ENCODE measurements around the gene PACRG. TPM values are rescaled to one million over a fixed set of nuclear protein-coding genes. Genes with fewer than 3 reads are reported as not detected.

PACRG gene
- total and polyA plus RNA-seq, 2 experiments from 2014 or later = not detected

- Histone ChIP-seq H3K27ac (no peak overlapping the region), H3F3A (ENCODE audit: insufficient read depth) (no peaks in the 10 kb centered on the region), H3K9me3 (ENCODE audit: low read depth) (no peaks in the 10 kb centered on the region), H3K4me3 (no peak overlapping the region), H3K79me2 (ENCODE audit: insufficient read depth) (no peaks in the 10 kb centered on the region), H3K9ac (no peak overlapping the region), H3K27me3 (replicated peaks; ENCODE audit: insufficient read depth) (no peaks in the 10 kb centered on the region), H3K4me2 (ENCODE audit: unreplicated experiment) (no peak overlapping the region), H3K36me3 (ENCODE audit: low read depth) (no peaks in the 10 kb centered on the region), H4K20me1 (ENCODE audit: insufficient read depth) (no peaks in the 10 kb centered on the region), H3K9me2 (ENCODE audit: insufficient read depth) (peaks cover 2% of the 10 kb centered on the region; the same call in 1 of the 2 replicates), H2AFZ (no peak overlapping the region), H3K4me1 (ENCODE audit: insufficient read depth) (no peaks in the 10 kb centered on the region)
- in situ Hi-C loops (cut with MboI) = no loop called here
- no peak for DNase-seq
- 10 to 20% methylated on average over 2 of the region's 2 CpGs for WGBS, 2 experiments (ENCODE audit: low coverage in 1 of 2, low lambda C conversion rate in 2 of 2, missing lambda C conversion rate in 2 of 2)
- TF ChIP-seq EZH2phosphoT487 (IDR thresholded peaks at IDR 0.05; ENCODE audit: insufficient read depth, low read depth) = no peak
- no peak for TF ChIP-seq EZH2 (IDR thresholded peaks at IDR 0.05; ENCODE audit: insufficient read depth, poor library complexity, severe bottlenecking)
Measured at GRCh38 chr6:162819284-162819683, 91.5 kb downstream of the PACRG start.

GRCh38 chr6:162821102-162821501 lies 93.3 kb downstream of the PACRG start:
- no peaks in the 10 kb centered on the region for H3K79me2 ChIP-seq (ENCODE audit: insufficient read depth)
- H2AFZ ChIP-seq = no peak overlapping the region
- H3K4me2 ChIP-seq (ENCODE audit: unreplicated experiment) = no peak overlapping the region
- H4K20me1 ChIP-seq (ENCODE audit: insufficient read depth) = no peaks in the 10 kb centered on the region
- H3K9me2 ChIP-seq (ENCODE audit: insufficient read depth) = peaks cover 2% of the 10 kb centered on the region; the same call in 1 of the 2 replicates
- DNase-seq = no peak
- in situ Hi-C loops (cut with MboI) = no loop called here
- 10% methylated on average over 3 of the region's 3 CpGs for WGBS, 2 experiments (ENCODE audit: low coverage in 1 of 2, low lambda C conversion rate in 2 of 2, missing lambda C conversion rate in 2 of 2)
- H3K27ac ChIP-seq = no peak overlapping the region
- H3K9ac ChIP-seq = no peak overlapping the region
- H3K9me3 ChIP-seq (ENCODE audit: low read depth) = no peaks in the 10 kb centered on the region
- no peaks in the 10 kb centered on the region for H3F3A ChIP-seq (ENCODE audit: insufficient read depth)
- H3K4me1 ChIP-seq (ENCODE audit: insufficient read depth) = no peaks in the 10 kb centered on the region
- TF ChIP-seq EZH2phosphoT487 (IDR thresholded peaks at IDR 0.05; ENCODE audit: insufficient read depth, low read depth) (no peak), EZH2 (IDR thresholded peaks at IDR 0.05; ENCODE audit: insufficient read depth, poor library complexity, severe bottlenecking) (no peak)
- no peaks in the 10 kb centered on the region for H3K36me3 ChIP-seq (ENCODE audit: low read depth)
- no peaks in the 10 kb centered on the region for H3K27me3 ChIP-seq (replicated peaks; ENCODE audit: insufficient read depth)
- H3K4me3 ChIP-seq = no peak overlapping the region

DNA sequence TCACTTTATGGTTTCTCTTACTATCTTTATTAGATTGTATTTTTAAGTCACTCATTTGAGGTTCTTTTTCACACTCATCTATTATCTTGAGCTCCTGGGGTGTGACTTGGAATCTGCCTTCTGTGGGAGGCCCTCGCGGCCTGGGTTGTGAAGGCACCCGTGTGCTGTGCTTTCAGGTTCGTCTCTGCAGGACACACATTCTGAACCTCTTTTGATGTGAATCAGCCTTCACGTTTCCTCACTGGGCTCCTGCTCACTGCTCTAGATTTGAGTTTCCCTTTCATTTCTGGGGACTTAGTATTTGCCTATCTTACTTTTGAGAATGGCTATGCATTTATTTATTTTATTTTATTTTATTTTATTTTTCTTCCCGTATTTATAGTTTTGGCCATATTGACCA lies 97.8 kb downstream of the PACRG start:
- peaks cover 2% of the 10 kb centered on the region; the same call in 1 of the 2 replicates for H3K9me2 ChIP-seq (ENCODE audit: insufficient read depth)
- no peaks in the 10 kb centered on the region for H3F3A ChIP-seq (ENCODE audit: insufficient read depth)
- H3K4me3 ChIP-seq = no peak overlapping the region
- in situ Hi-C loops (cut with MboI) = no loop called here
- no peak overlapping the region for H3K9ac ChIP-seq
- no peak overlapping the region for H3K27ac ChIP-seq
- DNase-seq = no peak
- no peaks in the 10 kb centered on the region for H3K36me3 ChIP-seq (ENCODE audit: low read depth)
- H3K4me2 ChIP-seq (ENCODE audit: unreplicated experiment) = no peak overlapping the region
- no peaks in the 10 kb centered on the region for H3K27me3 ChIP-seq (replicated peaks; ENCODE audit: insufficient read depth)
- H3K79me2 ChIP-seq (ENCODE audit: insufficient read depth) = no peaks in the 10 kb centered on the region
- TF ChIP-seq EZH2phosphoT487 (IDR thresholded peaks at IDR 0.05; ENCODE audit: insufficient read depth, low read depth) (no peak), EZH2 (IDR thresholded peaks at IDR 0.05; ENCODE audit: insufficient read depth, poor library complexity, severe bottlenecking) (no peak)
- 42 to 56% methylated on average over 6 of the region's 6 CpGs for WGBS, 2 experiments (ENCODE audit: low coverage in 1 of 2, low lambda C conversion rate in 2 of 2, missing lambda C conversion rate in 2 of 2)
- H4K20me1 ChIP-seq (ENCODE audit: insufficient read depth) = no peaks in the 10 kb centered on the region
- H3K4me1 ChIP-seq (ENCODE audit: insufficient read depth) = no peaks in the 10 kb centered on the region
- no peak overlapping the region for H2AFZ ChIP-seq
- H3K9me3 ChIP-seq (ENCODE audit: low read depth) = no peaks in the 10 kb centered on the region

GRCh38 chr6:162829013-162829742 lies 101.4 kb downstream of the PACRG start:
- H4K20me1 ChIP-seq (ENCODE audit: insufficient read depth) = no peaks in the 10 kb centered on the region
- H3K27me3 ChIP-seq (replicated peaks; ENCODE audit: insufficient read depth) = no peaks in the 10 kb centered on the region
- H3F3A ChIP-seq (ENCODE audit: insufficient read depth) = no peaks in the 10 kb centered on the region
- H3K9me3 ChIP-seq (ENCODE audit: low read depth) = no peaks in the 10 kb centered on the region
- H3K79me2 ChIP-seq (ENCODE audit: insufficient read depth) = no peaks in the 10 kb centered on the region
- no peak overlapping the region for H3K4me3 ChIP-seq
- no peaks in the 10 kb centered on the region for H3K36me3 ChIP-seq (ENCODE audit: low read depth)
- no peaks in the 10 kb centered on the region for H3K9me2 ChIP-seq (ENCODE audit: insufficient read depth)
- H3K4me2 ChIP-seq (ENCODE audit: unreplicated experiment) = no peak overlapping the region
- in situ Hi-C loops (cut with MboI) = no loop called here
- no peak overlapping the region for H2AFZ ChIP-seq
- H3K4me1 ChIP-seq (ENCODE audit: insufficient read depth) = no peaks in the 10 kb centered on the region
- H3K27ac ChIP-seq = no peak overlapping the region
- WGBS, 2 experiments (ENCODE audit: low coverage in 1 of 2, low lambda C conversion rate in 2 of 2, missing lambda C conversion rate in 2 of 2) = 65 to 68% methylated on average over 8 of the region's 8 CpGs
- no peak for DNase-seq
- TF ChIP-seq EZH2phosphoT487 (IDR thresholded peaks at IDR 0.05; ENCODE audit: insufficient read depth, low read depth) = no peak
- TF ChIP-seq EZH2 (IDR thresholded peaks at IDR 0.05; ENCODE audit: insufficient read depth, poor library complexity, severe bottlenecking) = no peak
- H3K9ac ChIP-seq = no peak overlapping the region
